Testis (tissue), 2 donors: ENCODE data around the gene FAM120A.

Experiments
- POLR2A ChIP-seq: fragments of 450-650 bp; IDR thresholded peaks from one replicate; pipeline ENCODE4 v1.6.1; 2017; ENCODE audit warnings: antibody characterized with exemption, mild to moderate bottlenecking, moderate library complexity
- TF ChIP-seq, protein P1 (sequence below), 3 experiments: fragments of 450-650 bp in 2 of 3; fragments of 200-600 bp in 1 of 3; sonication (generic) in 1 of 3; IDR thresholded peaks; one replicate each; pipeline ENCODE4 v1.5.1; 2016 to 2019; ENCODE audit warnings: antibody characterized with exemption in 3 of 3, mild to moderate bottlenecking in 2 of 3, moderate library complexity in 1 of 3

- TF ChIP-seq, protein P1, sequence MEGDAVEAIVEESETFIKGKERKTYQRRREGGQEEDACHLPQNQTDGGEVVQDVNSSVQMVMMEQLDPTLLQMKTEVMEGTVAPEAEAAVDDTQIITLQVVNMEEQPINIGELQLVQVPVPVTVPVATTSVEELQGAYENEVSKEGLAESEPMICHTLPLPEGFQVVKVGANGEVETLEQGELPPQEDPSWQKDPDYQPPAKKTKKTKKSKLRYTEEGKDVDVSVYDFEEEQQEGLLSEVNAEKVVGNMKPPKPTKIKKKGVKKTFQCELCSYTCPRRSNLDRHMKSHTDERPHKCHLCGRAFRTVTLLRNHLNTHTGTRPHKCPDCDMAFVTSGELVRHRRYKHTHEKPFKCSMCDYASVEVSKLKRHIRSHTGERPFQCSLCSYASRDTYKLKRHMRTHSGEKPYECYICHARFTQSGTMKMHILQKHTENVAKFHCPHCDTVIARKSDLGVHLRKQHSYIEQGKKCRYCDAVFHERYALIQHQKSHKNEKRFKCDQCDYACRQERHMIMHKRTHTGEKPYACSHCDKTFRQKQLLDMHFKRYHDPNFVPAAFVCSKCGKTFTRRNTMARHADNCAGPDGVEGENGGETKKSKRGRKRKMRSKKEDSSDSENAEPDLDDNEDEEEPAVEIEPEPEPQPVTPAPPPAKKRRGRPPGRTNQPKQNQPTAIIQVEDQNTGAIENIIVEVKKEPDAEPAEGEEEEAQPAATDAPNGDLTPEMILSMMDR (IDR thresholded peaks at IDR 0.05): no peak
- TF ChIP-seq POLR2A: no peak
These were observed 131.1 kb downstream of the FAM120A start for GRCh38 chr9:93582550-93582949.
